GM10266 (cell line): ENCODE data around the gene EPHA2.

ENCODE experiments used
- DNase-seq: peaks from one replicate; pipeline ENCODE4 v3.0.0; 2012; ENCODE audit errors: extremely low spot score
- CTCF ChIP-seq: IDR thresholded peaks from 2 replicates; pipeline ENCODE4 v1.5.1; 2012; ENCODE audit warnings: mild to moderate bottlenecking, low read depth; ENCODE audit not compliant: control insufficient read depth, insufficient read depth; ENCODE audit errors: missing control alignments

The EPHA2 gene

GRCh38 chr1:16177306-16177705 lies 21.4 kb upstream of the EPHA2 start:
- no peak for DNase-seq
- no peak for TF ChIP-seq CTCF

GRCh38 chr1:16176653-16177052 lies 20.8 kb upstream of the EPHA2 start:
- DNase-seq = no peak
- TF ChIP-seq CTCF = no peak

GRCh38 chr1:16175610-16176553 lies 20.0 kb upstream of the EPHA2 start:
- no peak for TF ChIP-seq CTCF
- no peak for DNase-seq

GRCh38 chr1:16174886-16175598 lies 19.2 kb upstream of the EPHA2 start:
- DNase-seq = no peak
- TF ChIP-seq CTCF = no peak

GRCh38 chr1:16174261-16174868 lies 18.5 kb upstream of the EPHA2 start:
- TF ChIP-seq CTCF = no peak
- no peak for DNase-seq

GRCh38 chr1:16173447-16174260 lies 17.8 kb upstream of the EPHA2 start:
- no peak for DNase-seq
- TF ChIP-seq CTCF = no peak
